WTC11 (cell line): Measurements from ENCODE around the gene NCAPH2. TPM values are rescaled to one million over a fixed set of nuclear protein-coding genes. Genes with fewer than 3 reads are reported as not detected.

Source experiments
- ATAC-seq: fragments of 200-7000 bp; cut with Tn5 transposase; 2 replicates; pipeline ENCODE4 v1.10.0; 2021; ENCODE audit warnings: mild to moderate bottlenecking, moderate library complexity
- CTCF ChIA-PET: fragments of 300-600 bp; sonication (Branson Sonifier 250); formaldehyde crosslinking; loops from one replicate; lab custom pipeline; 2021; ENCODE audit warnings: antibody characterized with exemption; lab: Charles Lee
- POLR2A ChIA-PET: fragments of 350-600 bp; sonication (Branson Sonifier 250); formaldehyde crosslinking; loops from one replicate; lab custom pipeline; 2021; ENCODE audit warnings: antibody characterized with exemption; lab: Charles Lee
- DNase-seq: peaks from one replicate; pipeline ENCODE4 v3.0.0; 2021; ENCODE audit warnings: low spot score
- H3K27ac Mint-ChIP-seq: 2 replicates; pipeline ENCODE4 v1.8.0; 2021; ENCODE audit warnings: mixed read lengths
- H3K27me3 Mint-ChIP-seq: 2 replicates; pipeline ENCODE4 v1.8.0; 2021; ENCODE audit warnings: low read depth, mild to moderate bottlenecking, moderate library complexity, mixed read lengths
- H3K36me3 Mint-ChIP-seq: 2 replicates; pipeline ENCODE4 v1.8.0; 2021; ENCODE audit warnings: mixed read lengths
- H3K4me1 Mint-ChIP-seq: 2 replicates; pipeline ENCODE4 v1.8.0; 2022; ENCODE audit warnings: mixed read lengths
- H3K4me3 Mint-ChIP-seq: 2 replicates; pipeline ENCODE4 v1.8.0; 2021; ENCODE audit warnings: mild to moderate bottlenecking, moderate library complexity, mixed read lengths
- H3K9me3 Mint-ChIP-seq: 2 replicates; pipeline ENCODE4 v1.8.0; 2021; ENCODE audit warnings: mixed read lengths
- ARID4B ChIP-seq: sonication (generic); formaldehyde crosslinking; IDR thresholded peaks from 2 replicates; pipeline ENCODE4 v1.8.0; 2023; ENCODE audit warnings: missing genetic modification reagents, mild to moderate bottlenecking, borderline replicate concordance
- ATF1 ChIP-seq: sonication (generic); formaldehyde crosslinking; IDR thresholded peaks from 2 replicates; pipeline ENCODE4 v1.8.1; 2023; ENCODE audit warnings: mild to moderate bottlenecking, moderate library complexity, missing genetic modification reagents
- CREM ChIP-seq: sonication (generic); formaldehyde crosslinking; IDR thresholded peaks from 2 replicates; pipeline ENCODE4 v1.8.1; 2022; ENCODE audit warnings: mild to moderate bottlenecking, missing genetic modification reagents, moderate library complexity
- ERG ChIP-seq: fragments of 250-450 bp; sonication (Bioruptor Pico); IDR thresholded peaks from 2 replicates; pipeline ENCODE4 v1.8.0; 2021; ENCODE audit warnings: mild to moderate bottlenecking
- FOXK1 ChIP-seq: sonication (generic); formaldehyde crosslinking; IDR thresholded peaks from 2 replicates; pipeline ENCODE4 v1.8.0; 2022; ENCODE audit warnings: mild to moderate bottlenecking, moderate library complexity, missing genetic modification reagents
- GRHL2 ChIP-seq: fragments of 250-450 bp; sonication (Bioruptor Pico); IDR thresholded peaks from 2 replicates; pipeline ENCODE4 v1.8.0; 2022; ENCODE audit warnings: mild to moderate bottlenecking, moderate library complexity; ENCODE audit not compliant: insufficient replicate concordance, severe bottlenecking
- IRF2 ChIP-seq: sonication (generic); formaldehyde crosslinking; IDR thresholded peaks from 2 replicates; pipeline ENCODE4 v1.8.0; 2022; ENCODE audit warnings: low read depth, missing genetic modification reagents, borderline replicate concordance
- MYBL2 ChIP-seq: sonication (generic); formaldehyde crosslinking; IDR thresholded peaks from 2 replicates; pipeline ENCODE4 v1.8.1; 2023; ENCODE audit warnings: mild to moderate bottlenecking, moderate library complexity, missing genetic modification reagents
- SMAD3 ChIP-seq: sonication (generic); formaldehyde crosslinking; IDR thresholded peaks from 2 replicates; pipeline ENCODE4 v1.8.0; 2022; ENCODE audit warnings: missing genetic modification reagents, mild to moderate bottlenecking, borderline replicate concordance
- SP1 ChIP-seq: sonication (generic); formaldehyde crosslinking; conservative IDR thresholded peaks from 2 replicates; pipeline ENCODE4 v1.8.1; 2022; ENCODE audit warnings: missing genetic modification reagents
- TEAD4 ChIP-seq: sonication (generic); formaldehyde crosslinking; IDR thresholded peaks from 2 replicates; pipeline ENCODE4 v1.8.0; 2022; ENCODE audit warnings: mild to moderate bottlenecking, missing genetic modification reagents
- ZBTB21 ChIP-seq: sonication (generic); formaldehyde crosslinking; IDR thresholded peaks from 2 replicates; pipeline ENCODE4 v1.8.1; 2023; ENCODE audit warnings: mild to moderate bottlenecking, missing genetic modification reagents, borderline replicate concordance
- ZBTB43 ChIP-seq: sonication (generic); formaldehyde crosslinking; IDR thresholded peaks from 2 replicates; pipeline ENCODE4 v1.8.1; 2023; ENCODE audit warnings: mild to moderate bottlenecking, missing genetic modification reagents
- ZNF121 ChIP-seq: sonication (generic); formaldehyde crosslinking; IDR thresholded peaks from 2 replicates; pipeline ENCODE4 v1.8.0; 2023; ENCODE audit warnings: missing genetic modification reagents
- ZNF512 ChIP-seq: sonication (generic); formaldehyde crosslinking; IDR thresholded peaks from 2 replicates; pipeline ENCODE4 v1.8.1; 2022; ENCODE audit warnings: missing genetic modification reagents, borderline replicate concordance
- total RNA-seq: library from RNA; stranded (reverse); gene quantifications from 3 replicates; pipeline ENCODE4 v1.2.3, GENCODE V29; 2021
- TF ChIP-seq, protein P1 (sequence below): sonication (generic); formaldehyde crosslinking; IDR thresholded peaks from 2 replicates; pipeline ENCODE4 v1.8.1; 2023; ENCODE audit warnings: mild to moderate bottlenecking, missing genetic modification reagents, moderate library complexity
- TF ChIP-seq, protein P2 (sequence below): fragments of 200-600 bp; IDR thresholded peaks from 2 replicates; pipeline ENCODE4 v1.8.0; 2022; ENCODE audit warnings: antibody characterized with exemption

NCAPH2 gene
- total RNA-seq, 1 experiment from 2014 or later: 78.4 TPM

DNA sequence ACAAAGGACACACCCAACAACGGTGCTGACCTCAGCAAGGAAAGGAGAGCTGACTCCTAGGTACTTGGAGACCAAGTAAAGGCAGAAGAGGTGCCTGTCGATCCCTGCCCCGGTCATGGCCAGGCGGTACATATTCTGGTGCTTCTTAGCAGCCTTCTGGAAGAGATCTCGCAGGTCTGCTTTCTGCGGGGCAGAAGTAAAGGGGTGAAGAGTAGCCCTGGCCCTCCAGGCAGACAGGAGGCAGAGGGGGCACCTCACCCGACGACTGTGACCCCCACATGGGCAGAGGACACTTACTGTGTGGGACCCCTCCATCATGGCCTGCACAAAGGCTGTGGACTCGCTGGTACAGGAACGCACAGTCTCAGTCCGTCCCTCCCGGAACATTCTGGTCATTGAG, 62.8 kb downstream of the NCAPH2 start:
- Mint-ChIP-seq H3K27me3 (no peaks in the 10 kb centered on the region), H3K4me1 (no peaks in the 10 kb centered on the region), H3K9me3 (no peaks in the 10 kb centered on the region), H3K36me3 (peaks cover 31% of the 10 kb centered on the region), H3K27ac (no peak overlapping the region), H3K4me3 (no peak overlapping the region)
- ATAC-seq: no peak
- CTCF ChIA-PET: interaction anchor here (1.2 kb wide), 1 partner anchor 8 kb away, joined by 3 read pairs; the partner anchor contains the start of gene SYCE3
- TF ChIP-seq ZNF512 (CRISPR knock-in tag) (no peak), ZBTB21 (CRISPR knock-in tag) (no peak), ARID4B (CRISPR knock-in tag) (no peak), GRHL2 (CRISPR knock-in tag) (no peak), SMAD3 (CRISPR knock-in tag) (no peak), IRF2 (no peak), ATF1 (CRISPR knock-in tag) (no peak)
- POLR2A ChIA-PET: no interaction called here
- no peak for DNase-seq

- H3K4me1 Mint-ChIP-seq: no peaks in the 10 kb centered on the region
- H3K27ac Mint-ChIP-seq: no peak overlapping the region
- DNase-seq (no peak), ATAC-seq (no peak)
- POLR2A ChIA-PET: no interaction called here
- peaks cover 31% of the 10 kb centered on the region for H3K36me3 Mint-ChIP-seq
- no peaks in the 10 kb centered on the region for H3K27me3 Mint-ChIP-seq
- H3K9me3 Mint-ChIP-seq: no peaks in the 10 kb centered on the region
- no peak overlapping the region for H3K4me3 Mint-ChIP-seq
- CTCF ChIA-PET: interaction anchor here (1.2 to 1.8 kb wide), 2 partner anchors 9 kb away, joined by 3 to 10 read pairs; partner anchors contain the start of gene SYCE3
- no peak for TF ChIP-seq CREM (CRISPR knock-in tag)
- TF ChIP-seq ERG (CRISPR knock-in tag): no peak
- TF ChIP-seq TEAD4: no peak
- TF ChIP-seq, protein P1, sequence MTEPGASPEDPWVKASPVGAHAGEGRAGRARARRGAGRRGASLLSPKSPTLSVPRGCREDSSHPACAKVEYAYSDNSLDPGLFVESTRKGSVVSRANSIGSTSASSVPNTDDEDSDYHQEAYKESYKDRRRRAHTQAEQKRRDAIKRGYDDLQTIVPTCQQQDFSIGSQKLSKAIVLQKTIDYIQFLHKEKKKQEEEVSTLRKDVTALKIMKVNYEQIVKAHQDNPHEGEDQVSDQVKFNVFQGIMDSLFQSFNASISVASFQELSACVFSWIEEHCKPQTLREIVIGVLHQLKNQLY (CRISPR knock-in tag): no peak
- TF ChIP-seq ZNF121 (CRISPR knock-in tag): no peak
- TF ChIP-seq, protein P2, sequence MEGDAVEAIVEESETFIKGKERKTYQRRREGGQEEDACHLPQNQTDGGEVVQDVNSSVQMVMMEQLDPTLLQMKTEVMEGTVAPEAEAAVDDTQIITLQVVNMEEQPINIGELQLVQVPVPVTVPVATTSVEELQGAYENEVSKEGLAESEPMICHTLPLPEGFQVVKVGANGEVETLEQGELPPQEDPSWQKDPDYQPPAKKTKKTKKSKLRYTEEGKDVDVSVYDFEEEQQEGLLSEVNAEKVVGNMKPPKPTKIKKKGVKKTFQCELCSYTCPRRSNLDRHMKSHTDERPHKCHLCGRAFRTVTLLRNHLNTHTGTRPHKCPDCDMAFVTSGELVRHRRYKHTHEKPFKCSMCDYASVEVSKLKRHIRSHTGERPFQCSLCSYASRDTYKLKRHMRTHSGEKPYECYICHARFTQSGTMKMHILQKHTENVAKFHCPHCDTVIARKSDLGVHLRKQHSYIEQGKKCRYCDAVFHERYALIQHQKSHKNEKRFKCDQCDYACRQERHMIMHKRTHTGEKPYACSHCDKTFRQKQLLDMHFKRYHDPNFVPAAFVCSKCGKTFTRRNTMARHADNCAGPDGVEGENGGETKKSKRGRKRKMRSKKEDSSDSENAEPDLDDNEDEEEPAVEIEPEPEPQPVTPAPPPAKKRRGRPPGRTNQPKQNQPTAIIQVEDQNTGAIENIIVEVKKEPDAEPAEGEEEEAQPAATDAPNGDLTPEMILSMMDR: no peak
- no peak for TF ChIP-seq SP1
- no peak for TF ChIP-seq ZBTB43 (CRISPR knock-in tag)
- TF ChIP-seq MYBL2 (CRISPR knock-in tag): no peak
- no peak for TF ChIP-seq FOXK1 (CRISPR knock-in tag)
- TF ChIP-seq, all 79 proteins: peak for 0
Measured at GRCh38 chr22:50571264-50572175, 63.5 kb downstream of the NCAPH2 start.
